ENCODE results near the gene CALM1. TPM values are rescaled to one million over a fixed set of nuclear protein-coding genes. Genes with fewer than 3 reads are reported as not detected.

The CALM1 gene
- total RNA-seq, 1 experiment from 2014 or later: 373 TPM

GRCh38 chr14:90397425-90398314, 841 bp downstream of the CALM1 start:
- 0 out of 2 replicates have a peak, but pooled peaks have one; percentile 41 for TF ChIP-seq TP53 (CRISPR knock-in tag; IDR thresholded peaks at IDR 0.05)
- no peak for TF ChIP-seq GRHL2 (CRISPR knock-in tag; IDR thresholded peaks at IDR 0.05; ENCODE audit: insufficient replicate concordance, severe bottlenecking)
- TF ChIP-seq, protein P1, sequence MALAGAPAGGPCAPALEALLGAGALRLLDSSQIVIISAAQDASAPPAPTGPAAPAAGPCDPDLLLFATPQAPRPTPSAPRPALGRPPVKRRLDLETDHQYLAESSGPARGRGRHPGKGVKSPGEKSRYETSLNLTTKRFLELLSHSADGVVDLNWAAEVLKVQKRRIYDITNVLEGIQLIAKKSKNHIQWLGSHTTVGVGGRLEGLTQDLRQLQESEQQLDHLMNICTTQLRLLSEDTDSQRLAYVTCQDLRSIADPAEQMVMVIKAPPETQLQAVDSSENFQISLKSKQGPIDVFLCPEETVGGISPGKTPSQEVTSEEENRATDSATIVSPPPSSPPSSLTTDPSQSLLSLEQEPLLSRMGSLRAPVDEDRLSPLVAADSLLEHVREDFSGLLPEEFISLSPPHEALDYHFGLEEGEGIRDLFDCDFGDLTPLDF (CRISPR knock-in tag; IDR thresholded peaks at IDR 0.05): 0 out of 2 replicates have a peak, but pooled peaks have one; percentile 3
- CTCF ChIA-PET: interaction anchor here (0.6 to 1.3 kb wide), 6 partner anchors 15 to 361 kb away, joined by 3 to 5 read pairs (median 3); no protein-coding TSS in a partner anchor
- peak; percentile 3 for ATAC-seq
- Mint-ChIP-seq H3K4me1 (peaks cover 26% of the 10 kb centered on the region), H3K27me3 (ENCODE audit: low read depth) (peaks cover 4% of the 10 kb centered on the region; the same call in 1 of the 2 replicates), H3K9me3 (no peaks in the 10 kb centered on the region), H3K27ac (peak overlapping the region; percentile 87), H3K4me3 (peak overlapping the region; percentile 91), H3K36me3 (peaks cover 32% of the 10 kb centered on the region)
- POLR2A ChIA-PET: interaction anchor here (0.7 to 2.6 kb wide), 4 partner anchors 14 to 175 kb away, joined by 3 to 41 read pairs (median 4); no protein-coding TSS in a partner anchor
- peak; percentile 48 for DNase-seq (ENCODE audit: low spot score)

DNA sequence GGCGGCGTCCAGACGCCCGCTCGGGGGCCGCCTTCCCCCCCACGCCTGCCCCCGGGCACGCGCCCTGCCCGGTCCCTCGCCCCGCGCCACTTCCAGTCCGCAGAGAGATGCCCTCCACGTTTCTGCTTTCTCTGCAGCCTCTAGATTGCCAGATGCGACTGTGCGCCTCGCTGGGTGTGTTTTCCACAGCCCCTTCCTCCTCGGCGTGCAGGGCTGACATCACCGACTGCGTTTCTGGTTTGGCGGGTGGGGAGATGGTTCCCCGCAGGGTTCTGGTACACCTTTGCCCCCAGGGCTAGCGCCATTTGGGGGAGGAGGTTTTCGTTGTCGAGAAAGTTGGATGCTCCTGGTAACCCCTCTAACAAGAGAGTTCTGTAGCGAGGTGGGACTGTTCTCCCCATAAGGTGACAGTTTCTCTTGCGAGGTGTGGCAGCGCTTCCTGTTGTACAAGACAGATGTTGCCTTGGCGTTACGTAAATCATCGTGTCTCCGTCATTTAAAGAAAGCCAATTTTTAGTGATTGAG, 1.5 kb downstream of the CALM1 start:
- DNase-seq (ENCODE audit: low spot score) (peak; percentile 35), ATAC-seq (no peak)
- H3K9me3 Mint-ChIP-seq: no peaks in the 10 kb centered on the region
- peak overlapping the region; percentile 88 for H3K4me3 Mint-ChIP-seq
- H3K27ac Mint-ChIP-seq: peak overlapping the region; percentile 77
- CTCF ChIA-PET: interaction anchor here (0.9 to 1.8 kb wide), 9 partner anchors 11 to 360 kb away, joined by 3 to 20 read pairs (median 8); no protein-coding TSS in a partner anchor
- POLR2A ChIA-PET: no interaction called here
- peaks cover 26% of the 10 kb centered on the region for H3K4me1 Mint-ChIP-seq
- H3K27me3 Mint-ChIP-seq (ENCODE audit: low read depth): peaks cover 4% of the 10 kb centered on the region; the same call in 1 of the 2 replicates
- H3K36me3 Mint-ChIP-seq: peaks cover 39% of the 10 kb centered on the region
- TF ChIP-seq ZNF671 (CRISPR knock-in tag; IDR thresholded peaks at IDR 0.05): no peak
- TF ChIP-seq, protein P2, sequence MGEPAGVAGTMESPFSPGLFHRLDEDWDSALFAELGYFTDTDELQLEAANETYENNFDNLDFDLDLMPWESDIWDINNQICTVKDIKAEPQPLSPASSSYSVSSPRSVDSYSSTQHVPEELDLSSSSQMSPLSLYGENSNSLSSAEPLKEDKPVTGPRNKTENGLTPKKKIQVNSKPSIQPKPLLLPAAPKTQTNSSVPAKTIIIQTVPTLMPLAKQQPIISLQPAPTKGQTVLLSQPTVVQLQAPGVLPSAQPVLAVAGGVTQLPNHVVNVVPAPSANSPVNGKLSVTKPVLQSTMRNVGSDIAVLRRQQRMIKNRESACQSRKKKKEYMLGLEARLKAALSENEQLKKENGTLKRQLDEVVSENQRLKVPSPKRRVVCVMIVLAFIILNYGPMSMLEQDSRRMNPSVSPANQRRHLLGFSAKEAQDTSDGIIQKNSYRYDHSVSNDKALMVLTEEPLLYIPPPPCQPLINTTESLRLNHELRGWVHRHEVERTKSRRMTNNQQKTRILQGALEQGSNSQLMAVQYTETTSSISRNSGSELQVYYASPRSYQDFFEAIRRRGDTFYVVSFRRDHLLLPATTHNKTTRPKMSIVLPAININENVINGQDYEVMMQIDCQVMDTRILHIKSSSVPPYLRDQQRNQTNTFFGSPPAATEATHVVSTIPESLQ (CRISPR knock-in tag; IDR thresholded peaks at IDR 0.05): no peak
- no peak for TF ChIP-seq JUN (CRISPR knock-in tag; IDR thresholded peaks at IDR 0.05)
- peak; percentile 54; the same call in 1 of the 2 replicates for TF ChIP-seq FOXK1 (CRISPR knock-in tag; IDR thresholded peaks at IDR 0.05)
- no peak for TF ChIP-seq NFYB (CRISPR knock-in tag; conservative IDR thresholded peaks at IDR 0.05; ENCODE audit: low read depth)
- TF ChIP-seq ZNF232 (CRISPR knock-in tag; IDR thresholded peaks at IDR 0.05): no peak
- no peak for TF ChIP-seq NR1H2 (CRISPR knock-in tag; IDR thresholded peaks at IDR 0.05)
- TF ChIP-seq, protein P3, sequence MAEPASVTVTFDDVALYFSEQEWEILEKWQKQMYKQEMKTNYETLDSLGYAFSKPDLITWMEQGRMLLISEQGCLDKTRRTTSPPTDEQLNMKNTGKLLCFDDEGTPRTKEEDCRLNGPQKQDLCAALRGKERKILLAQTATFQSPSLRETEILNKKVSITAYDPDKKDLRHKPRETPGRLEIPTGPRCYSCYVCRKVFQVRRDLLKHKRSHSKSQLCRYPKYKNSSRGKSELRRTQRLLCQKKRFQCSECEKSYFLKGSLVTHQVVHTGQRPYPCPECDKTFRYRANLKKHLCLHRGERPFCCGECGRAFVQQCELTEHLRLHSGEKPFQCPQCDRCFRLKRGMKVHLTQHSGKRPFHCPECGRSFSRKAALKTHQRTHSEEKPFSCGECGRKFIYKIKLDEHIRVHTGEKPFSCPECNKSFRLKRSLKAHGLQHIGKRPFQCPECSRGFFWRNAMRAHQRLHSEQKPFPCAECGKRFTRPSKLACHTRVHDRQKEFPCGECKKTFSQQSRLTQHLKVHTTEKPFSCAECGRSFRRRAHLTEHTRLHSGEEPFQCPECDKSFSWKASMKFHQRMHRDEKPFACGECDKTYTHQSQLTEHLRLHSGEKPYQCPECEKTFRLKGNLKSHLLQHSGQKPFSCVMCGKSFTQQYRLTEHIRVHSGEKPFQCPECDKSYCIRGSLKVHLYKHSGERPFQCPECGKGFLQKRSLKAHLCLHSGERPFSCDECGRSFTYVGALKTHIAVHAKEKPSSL (CRISPR knock-in tag; conservative IDR thresholded peaks at IDR 0.05): no peak
- TF ChIP-seq IRF1 (CRISPR knock-in tag; IDR thresholded peaks at IDR 0.05): no peak
- TF ChIP-seq, protein P4, sequence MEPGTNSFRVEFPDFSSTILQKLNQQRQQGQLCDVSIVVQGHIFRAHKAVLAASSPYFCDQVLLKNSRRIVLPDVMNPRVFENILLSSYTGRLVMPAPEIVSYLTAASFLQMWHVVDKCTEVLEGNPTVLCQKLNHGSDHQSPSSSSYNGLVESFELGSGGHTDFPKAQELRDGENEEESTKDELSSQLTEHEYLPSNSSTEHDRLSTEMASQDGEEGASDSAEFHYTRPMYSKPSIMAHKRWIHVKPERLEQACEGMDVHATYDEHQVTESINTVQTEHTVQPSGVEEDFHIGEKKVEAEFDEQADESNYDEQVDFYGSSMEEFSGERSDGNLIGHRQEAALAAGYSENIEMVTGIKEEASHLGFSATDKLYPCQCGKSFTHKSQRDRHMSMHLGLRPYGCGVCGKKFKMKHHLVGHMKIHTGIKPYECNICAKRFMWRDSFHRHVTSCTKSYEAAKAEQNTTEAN (CRISPR knock-in tag; IDR thresholded peaks at IDR 0.05): no peak
- TF ChIP-seq CREM (CRISPR knock-in tag; IDR thresholded peaks at IDR 0.05): 0 out of 2 replicates have a peak, but pooled peaks have one; percentile 13
- TF ChIP-seq TCF7 (CRISPR knock-in tag; IDR thresholded peaks at IDR 0.05; ENCODE audit: low read depth): no peak
- TF ChIP-seq, protein P5, sequence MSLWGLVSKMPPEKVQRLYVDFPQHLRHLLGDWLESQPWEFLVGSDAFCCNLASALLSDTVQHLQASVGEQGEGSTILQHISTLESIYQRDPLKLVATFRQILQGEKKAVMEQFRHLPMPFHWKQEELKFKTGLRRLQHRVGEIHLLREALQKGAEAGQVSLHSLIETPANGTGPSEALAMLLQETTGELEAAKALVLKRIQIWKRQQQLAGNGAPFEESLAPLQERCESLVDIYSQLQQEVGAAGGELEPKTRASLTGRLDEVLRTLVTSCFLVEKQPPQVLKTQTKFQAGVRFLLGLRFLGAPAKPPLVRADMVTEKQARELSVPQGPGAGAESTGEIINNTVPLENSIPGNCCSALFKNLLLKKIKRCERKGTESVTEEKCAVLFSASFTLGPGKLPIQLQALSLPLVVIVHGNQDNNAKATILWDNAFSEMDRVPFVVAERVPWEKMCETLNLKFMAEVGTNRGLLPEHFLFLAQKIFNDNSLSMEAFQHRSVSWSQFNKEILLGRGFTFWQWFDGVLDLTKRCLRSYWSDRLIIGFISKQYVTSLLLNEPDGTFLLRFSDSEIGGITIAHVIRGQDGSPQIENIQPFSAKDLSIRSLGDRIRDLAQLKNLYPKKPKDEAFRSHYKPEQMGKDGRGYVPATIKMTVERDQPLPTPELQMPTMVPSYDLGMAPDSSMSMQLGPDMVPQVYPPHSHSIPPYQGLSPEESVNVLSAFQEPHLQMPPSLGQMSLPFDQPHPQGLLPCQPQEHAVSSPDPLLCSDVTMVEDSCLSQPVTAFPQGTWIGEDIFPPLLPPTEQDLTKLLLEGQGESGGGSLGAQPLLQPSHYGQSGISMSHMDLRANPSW (CRISPR knock-in tag; conservative IDR thresholded peaks at IDR 0.05; ENCODE audit: low read depth): no peak
- TF ChIP-seq ZNF396 (CRISPR knock-in tag; IDR thresholded peaks at IDR 0.05; ENCODE audit: borderline replicate concordance): no peak
